Neuron (in vitro differentiated cells): ENCODE data around the gene TUFM.
A peak's percentile ranks its signal among the peaks of the same experiment; 100 is the strongest.
"Not testable (repeated sequence)": the region's sequence is repeated elsewhere in the genome, so short reads cannot be mapped to it uniquely, and the experiment has no call there.

Experiments used
- H2AFZ ChIP-seq: one replicate; pipeline ENCODE4 v1.6.1; 2013; ENCODE audit warnings: low read depth, mild to moderate bottlenecking, inconsistent platforms, low read length, moderate library complexity
- H3K27me3 ChIP-seq: one replicate; pipeline ENCODE4 v1.6.1; 2013; ENCODE audit warnings: low read length; ENCODE audit not compliant: insufficient read depth
- H3K36me3 ChIP-seq: one replicate; pipeline ENCODE4 v1.6.1; 2013; ENCODE audit warnings: low read length; ENCODE audit not compliant: insufficient read depth
- H3K4me1 ChIP-seq: one replicate; pipeline ENCODE4 v1.6.1; 2013; ENCODE audit warnings: low read length; ENCODE audit not compliant: insufficient read depth
- H3K4me3 ChIP-seq: 2 replicates; pipeline ENCODE4 v1.5.1; 2013; ENCODE audit warnings: mild to moderate bottlenecking, low read length, moderate library complexity
- H3K9me3 ChIP-seq: one replicate; pipeline ENCODE4 v1.6.1; 2013; ENCODE audit warnings: low read length

Gene TUFM

DNA sequence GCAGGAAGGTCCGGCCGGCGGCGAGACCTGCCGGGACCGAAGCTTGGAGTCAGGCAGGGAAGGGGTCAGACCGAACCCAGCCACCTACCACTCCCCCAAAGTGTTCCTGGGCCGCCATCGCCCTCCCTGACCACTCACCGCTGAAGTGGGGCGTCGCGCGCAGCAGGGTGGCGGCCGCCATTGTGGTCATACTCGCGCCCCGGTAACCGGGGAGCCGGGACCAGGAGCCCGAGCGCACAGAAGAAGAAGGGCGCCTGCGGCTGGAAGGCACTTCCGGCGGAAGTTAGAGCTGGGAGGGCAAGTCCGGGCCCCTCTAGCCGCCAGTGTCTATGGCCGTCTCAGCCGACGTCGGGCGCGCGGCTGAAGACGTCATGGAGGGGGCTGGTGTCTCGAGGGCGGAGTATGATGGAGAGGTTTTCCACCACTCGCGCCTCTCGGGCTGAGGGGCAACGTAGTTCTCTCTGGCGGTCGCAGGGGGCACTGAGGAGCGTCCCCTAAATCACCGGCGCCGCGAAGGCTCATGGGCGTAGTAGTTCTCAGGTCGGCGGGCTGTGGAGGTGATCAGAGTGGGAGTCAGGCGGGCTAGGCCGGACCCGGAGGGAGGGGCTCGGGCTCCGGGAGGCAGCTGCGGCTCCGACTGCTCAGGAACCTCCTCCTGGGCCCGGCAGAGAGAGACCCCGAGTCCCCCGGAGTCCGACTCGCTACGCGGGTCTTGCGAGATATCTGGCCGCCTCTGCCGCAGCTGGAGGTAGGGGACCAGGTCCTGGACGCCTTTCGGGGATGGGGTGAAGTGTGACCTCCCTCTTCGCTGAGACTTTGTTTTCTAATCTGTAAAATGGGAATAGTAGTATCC lies at the start of gene TUFM:
TSS of gene TUFM (minus strand) at position 269 of the 853 bp plus-strand sequence. CDS start at position 190, 79 bp downstream.
- Histone ChIP-seq H3K9me3 (no peaks in the 10 kb centered on the region), H3K36me3 (peaks cover 32% of the 10 kb centered on the region), H3K27me3 (no peaks in the 10 kb centered on the region), H3K4me3 (peak within 1 kb of the TSS; percentile 93), H2AFZ (peak within 1 kb of the TSS; percentile 75), H3K4me1 (peaks cover 13% of the 10 kb centered on the region)

DNA sequence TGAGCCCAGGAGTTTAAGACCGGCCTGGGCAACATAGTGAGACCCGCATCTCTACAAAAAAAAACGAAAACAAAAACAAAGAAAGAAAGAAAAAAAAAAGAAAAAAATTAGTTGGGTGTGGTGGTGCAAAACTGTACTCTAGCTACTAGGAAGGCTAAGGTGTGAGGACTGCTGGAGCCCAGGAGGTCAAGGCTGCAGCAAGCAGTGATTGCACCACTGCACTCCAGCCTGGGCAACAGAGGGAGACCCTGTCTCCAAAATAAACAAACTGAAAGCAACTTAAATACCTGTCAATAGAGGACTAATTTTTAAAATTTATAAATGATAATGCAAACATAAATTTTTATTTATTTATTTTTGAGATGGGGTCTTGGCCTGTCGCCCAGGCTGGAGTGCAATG lies 49.5 kb upstream of the TUFM start:
- Histone ChIP-seq H3K4me1 (no peaks in the 10 kb centered on the region), H3K36me3 (peaks cover 10% of the 10 kb centered on the region), H3K4me3 (no peak overlapping the region), H3K27me3 (no peaks in the 10 kb centered on the region), H3K9me3 (no peaks in the 10 kb centered on the region), H2AFZ (no peak overlapping the region)

DNA sequence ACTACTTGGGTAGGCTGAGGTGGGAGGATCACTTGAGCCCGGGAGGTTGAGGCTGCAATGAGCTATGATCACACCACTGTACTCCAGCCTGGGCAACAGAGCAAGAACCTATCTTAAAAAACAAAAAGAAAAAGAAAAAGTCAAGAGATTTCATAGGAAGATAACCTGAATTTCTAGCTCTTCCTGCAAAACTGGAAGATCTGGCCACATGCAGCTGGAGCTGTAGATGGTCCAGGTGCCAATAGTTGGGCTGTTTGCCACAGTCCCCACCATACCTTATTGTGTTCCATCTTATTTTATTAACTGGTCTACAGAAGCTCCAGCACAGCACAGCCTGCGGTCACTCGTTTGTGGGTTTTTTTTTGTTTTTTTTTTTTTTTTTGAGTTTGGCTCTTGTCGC lies 47.1 kb upstream of the TUFM start:
- H2AFZ ChIP-seq, result no peak overlapping the region
- peaks cover 6% of the 10 kb centered on the region for H3K36me3 ChIP-seq
- H3K4me1 ChIP-seq, result no peaks in the 10 kb centered on the region
- no peaks in the 10 kb centered on the region for H3K27me3 ChIP-seq
- H3K4me3 ChIP-seq, result no peak overlapping the region
- H3K9me3 ChIP-seq, result no peaks in the 10 kb centered on the region

DNA sequence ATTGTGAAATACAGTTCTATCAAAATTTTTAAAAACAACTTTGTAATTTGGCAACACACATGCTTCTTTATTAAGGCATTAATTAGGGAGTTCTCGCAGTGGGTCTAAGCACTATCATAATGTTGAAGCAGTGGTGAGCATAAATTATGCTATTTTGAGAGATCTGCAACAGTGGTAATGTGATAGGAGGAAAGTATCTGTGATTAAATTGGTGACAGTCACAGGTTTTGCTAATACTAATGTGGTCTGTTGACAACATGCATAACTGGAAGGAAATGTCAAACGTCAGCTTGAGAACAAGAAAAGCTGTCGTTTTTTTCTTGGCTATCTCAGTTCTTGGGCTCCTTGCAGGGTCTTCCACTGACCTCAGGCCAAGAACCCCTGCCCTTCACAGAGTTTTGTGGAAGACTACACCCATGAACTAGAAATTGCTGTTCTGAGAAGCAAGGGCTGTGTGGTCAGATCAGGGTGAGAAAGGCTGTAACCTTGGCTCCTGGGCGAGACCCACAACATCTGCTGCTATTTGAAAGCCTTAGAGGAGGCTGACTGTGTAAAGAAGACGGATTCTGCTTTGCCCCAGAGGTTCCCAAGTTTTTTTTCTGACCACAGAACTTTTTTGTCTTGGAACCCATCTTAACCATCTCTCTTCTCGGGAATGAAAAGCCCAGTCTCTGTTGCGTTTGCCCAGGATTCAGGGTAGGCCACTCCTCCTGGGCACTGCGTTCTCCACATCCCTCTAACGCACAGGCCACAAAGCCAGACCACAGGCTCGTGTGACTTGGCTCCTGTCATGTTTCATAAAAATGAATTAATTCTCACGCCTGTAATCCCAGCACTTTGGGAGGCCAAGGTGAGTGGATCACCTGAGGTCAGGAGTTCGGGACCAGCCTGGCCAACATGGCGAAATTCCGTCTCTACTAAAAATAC lies 46.1 kb upstream of the TUFM start:
- H3K4me3 ChIP-seq, result no peak overlapping the region
- no peaks in the 10 kb centered on the region for H3K9me3 ChIP-seq
- no peaks in the 10 kb centered on the region for H3K27me3 ChIP-seq
- H3K36me3 ChIP-seq, result peaks cover 8% of the 10 kb centered on the region
- no peak overlapping the region for H2AFZ ChIP-seq
- H3K4me1 ChIP-seq, result no peaks in the 10 kb centered on the region

DNA sequence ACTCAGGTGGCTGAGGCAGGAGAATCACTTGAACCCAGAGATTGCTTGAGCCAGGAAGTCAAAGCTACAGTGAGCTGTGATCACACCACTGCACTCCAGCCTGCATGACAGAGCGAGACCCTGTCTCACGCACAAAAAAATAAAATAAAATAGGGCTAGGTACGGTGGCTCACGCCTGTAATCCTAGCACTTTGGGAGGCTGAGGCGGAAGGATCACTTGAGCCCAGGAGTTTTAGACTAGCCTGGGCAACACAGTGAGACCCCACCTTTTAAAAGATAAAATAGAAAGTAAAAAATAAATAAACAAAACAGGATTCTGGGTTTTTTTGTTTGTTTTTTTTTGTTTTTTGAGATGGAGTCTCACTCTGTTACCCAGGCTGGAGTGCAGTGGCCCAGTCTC lies 44.2 kb upstream of the TUFM start:
- H3K36me3 ChIP-seq, H3K4me3 ChIP-seq, H3K27me3 ChIP-seq, H2AFZ ChIP-seq, H3K9me3 ChIP-seq, H3K4me1 ChIP-seq: not testable (repeated sequence)

DNA sequence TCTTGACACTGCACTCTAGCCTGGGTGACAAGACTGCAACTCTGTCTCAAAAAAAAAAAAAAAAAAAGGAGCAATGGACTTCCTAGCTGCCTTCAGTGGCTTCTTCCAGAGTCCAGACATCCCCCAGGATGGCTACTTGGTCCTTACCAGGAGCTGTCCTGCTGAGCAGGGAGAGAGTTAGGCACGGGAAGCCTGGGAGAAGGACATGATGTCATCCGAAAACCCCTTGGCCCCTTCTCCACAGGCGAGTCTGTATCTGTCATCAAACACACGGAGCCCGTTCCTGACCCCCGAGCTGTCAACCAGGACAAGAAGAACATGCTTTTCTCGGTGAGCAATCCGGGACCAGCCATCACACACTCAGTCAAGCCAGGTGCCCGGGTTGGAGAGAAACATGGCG lies 40.8 kb upstream of the TUFM start:
- H3K4me3 ChIP-seq, result no peak overlapping the region
- no peak overlapping the region for H2AFZ ChIP-seq
- no peaks in the 10 kb centered on the region for H3K9me3 ChIP-seq
- peaks cover 16% of the 10 kb centered on the region for H3K4me1 ChIP-seq
- H3K36me3 ChIP-seq, result peaks cover 4% of the 10 kb centered on the region
- no peaks in the 10 kb centered on the region for H3K27me3 ChIP-seq

DNA sequence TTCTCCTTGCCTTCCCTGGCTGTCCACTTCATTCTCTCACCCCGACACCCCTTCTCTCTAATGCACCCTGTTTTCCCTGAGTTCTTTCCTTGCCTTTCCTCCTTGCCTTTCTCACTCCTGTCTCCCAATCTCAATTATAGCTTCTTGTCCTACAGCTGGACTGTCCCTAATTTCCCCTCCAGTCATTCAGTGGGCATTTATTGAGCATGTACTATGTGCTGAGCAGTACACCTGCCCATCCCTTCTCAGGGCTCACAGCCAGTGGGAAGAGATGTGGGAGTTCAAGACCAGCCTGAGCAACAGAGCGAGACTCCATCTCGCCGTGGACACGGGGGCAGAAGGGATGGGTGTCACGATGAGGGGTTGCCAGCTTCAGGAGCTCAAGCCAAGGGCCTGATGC lies 37.9 kb upstream of the TUFM start:
- H3K36me3 ChIP-seq, result peaks cover 4% of the 10 kb centered on the region
- H3K9me3 ChIP-seq, result no peaks in the 10 kb centered on the region
- no peaks in the 10 kb centered on the region for H3K27me3 ChIP-seq
- H3K4me1 ChIP-seq, result peaks cover 16% of the 10 kb centered on the region
- H2AFZ ChIP-seq, result no peak overlapping the region
- H3K4me3 ChIP-seq, result no peak overlapping the region

DNA sequence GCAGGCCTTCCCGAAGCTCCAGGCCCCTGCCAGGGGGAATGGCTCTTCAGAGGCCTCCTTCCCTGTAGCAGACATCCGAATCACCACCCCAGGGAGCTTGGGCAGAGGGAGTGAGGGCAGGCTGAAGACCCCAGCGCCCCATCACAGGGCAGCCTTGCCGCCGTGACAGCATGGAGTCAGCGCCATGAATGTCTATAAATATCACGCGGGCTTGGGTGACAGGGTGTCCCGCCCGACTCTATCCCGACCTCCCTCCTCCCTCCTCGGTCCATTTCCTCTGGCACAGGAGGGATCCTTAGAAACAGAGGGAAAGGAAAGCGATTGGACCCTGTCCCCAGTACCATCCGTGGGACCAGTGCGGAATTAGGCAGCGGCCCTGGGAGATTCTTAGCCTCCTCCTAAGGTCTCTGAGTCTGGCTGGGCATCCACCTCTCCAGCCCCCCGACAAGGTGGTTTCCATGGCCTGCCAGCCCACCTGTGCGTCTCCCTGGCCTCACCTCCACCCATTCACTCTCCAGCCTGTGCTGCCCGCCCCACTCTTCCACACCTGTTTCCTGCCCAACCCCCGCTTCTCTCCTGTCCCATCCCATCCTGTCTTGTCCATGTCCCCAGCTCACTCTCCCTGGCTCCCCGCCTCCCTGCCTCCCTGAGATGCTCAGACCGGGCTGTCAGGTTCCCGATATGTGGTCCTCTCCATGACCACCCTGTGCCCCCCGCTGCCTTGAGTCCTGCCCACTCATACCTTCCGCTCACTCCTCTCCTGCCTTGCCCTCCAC lies 37.3 kb upstream of the TUFM start:
- peaks cover 16% of the 10 kb centered on the region for H3K4me1 ChIP-seq
- no peak overlapping the region for H3K4me3 ChIP-seq
- H3K9me3 ChIP-seq, result no peaks in the 10 kb centered on the region
- H3K36me3 ChIP-seq, result peaks cover 4% of the 10 kb centered on the region
- no peak overlapping the region for H2AFZ ChIP-seq
- no peaks in the 10 kb centered on the region for H3K27me3 ChIP-seq

DNA sequence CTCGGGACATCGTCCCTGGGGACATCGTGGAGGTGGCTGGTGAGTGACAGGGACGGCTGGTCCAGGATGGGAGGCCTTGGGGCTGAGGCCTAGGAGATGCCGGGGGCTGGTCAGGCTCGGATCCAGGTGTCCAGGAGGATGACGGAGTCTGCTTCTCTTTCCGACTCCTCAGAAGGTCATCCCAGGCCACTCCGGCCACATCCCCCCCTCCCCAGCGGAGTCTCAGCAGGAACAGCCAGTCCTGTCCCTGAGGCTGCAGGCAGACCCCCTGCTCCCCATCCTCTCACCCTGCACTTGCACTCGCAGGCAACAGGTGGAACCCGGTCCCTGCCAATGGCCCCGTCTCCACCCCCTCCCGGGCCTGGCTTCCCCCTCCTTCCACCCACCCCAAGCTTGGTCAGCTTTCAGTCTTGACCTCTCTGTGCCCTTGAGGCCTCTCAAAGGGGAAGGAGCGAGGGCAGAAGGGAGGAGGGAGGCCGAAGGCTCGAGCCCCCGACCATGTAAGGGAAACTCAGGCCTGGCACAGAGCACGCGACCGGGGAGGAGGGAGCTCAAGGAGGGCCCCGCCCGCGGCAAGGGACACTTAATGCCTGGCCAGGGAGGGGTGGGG lies 36.5 kb upstream of the TUFM start:
- peaks cover 20% of the 10 kb centered on the region for H3K4me1 ChIP-seq
- no peak overlapping the region for H3K4me3 ChIP-seq

DNA sequence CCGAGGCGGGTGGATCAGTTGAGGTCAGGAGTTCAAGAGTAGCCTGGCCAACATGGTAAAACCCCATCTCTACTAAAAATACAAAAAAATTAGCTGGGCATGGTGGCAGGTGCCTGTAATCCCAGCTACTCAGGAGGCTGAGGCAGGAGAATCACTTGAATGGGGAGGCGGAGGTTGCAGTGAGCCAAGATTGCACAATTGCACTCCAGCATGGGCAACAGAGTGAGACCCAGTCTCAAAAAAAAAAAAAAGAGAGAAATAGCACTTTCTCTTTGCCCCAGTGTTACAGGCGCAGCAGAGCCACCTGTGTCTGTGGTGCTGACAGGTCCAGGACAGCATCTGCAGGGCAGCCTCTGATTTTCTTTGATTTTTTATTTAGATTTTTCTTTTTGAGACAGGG lies 35.4 kb upstream of the TUFM start:
- H3K36me3 ChIP-seq, H3K27me3 ChIP-seq, H3K4me3 ChIP-seq, H3K9me3 ChIP-seq, H2AFZ ChIP-seq: not testable (repeated sequence)
- peaks cover 29% of the 10 kb centered on the region for H3K4me1 ChIP-seq

More for the DNA sequence above, 36.5 kb upstream of the TUFM start:
- Histone ChIP-seq H3K9me3 (no peaks in the 10 kb centered on the region), H3K27me3 (no peaks in the 10 kb centered on the region), H3K36me3 (peaks cover 4% of the 10 kb centered on the region), H2AFZ (no peak overlapping the region)

DNA sequence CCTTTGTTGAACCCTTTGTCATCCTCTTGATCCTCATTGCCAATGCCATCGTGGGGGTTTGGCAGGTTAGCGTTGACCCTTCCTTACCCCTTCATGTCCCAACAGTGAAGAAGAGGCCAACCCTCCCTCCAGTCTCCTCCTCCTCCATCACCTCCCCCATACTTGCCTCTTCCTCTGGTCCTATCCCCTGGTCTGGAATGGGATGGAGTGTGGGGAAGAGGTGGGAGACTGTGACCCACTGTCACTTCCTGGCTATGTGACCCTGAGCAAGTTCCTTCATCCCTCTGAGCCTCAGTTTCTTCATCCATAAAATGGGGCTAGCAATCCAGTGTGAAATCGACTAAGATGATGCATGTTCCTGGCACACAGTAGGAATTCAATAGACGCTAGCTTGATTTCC lies 34.8 kb upstream of the TUFM start:
- Histone ChIP-seq H3K4me3 (no peak overlapping the region), H3K4me1 (peaks cover 31% of the 10 kb centered on the region), H2AFZ (no peak overlapping the region), H3K27me3 (no peaks in the 10 kb centered on the region), H3K36me3 (no peaks in the 10 kb centered on the region), H3K9me3 (no peaks in the 10 kb centered on the region)

DNA sequence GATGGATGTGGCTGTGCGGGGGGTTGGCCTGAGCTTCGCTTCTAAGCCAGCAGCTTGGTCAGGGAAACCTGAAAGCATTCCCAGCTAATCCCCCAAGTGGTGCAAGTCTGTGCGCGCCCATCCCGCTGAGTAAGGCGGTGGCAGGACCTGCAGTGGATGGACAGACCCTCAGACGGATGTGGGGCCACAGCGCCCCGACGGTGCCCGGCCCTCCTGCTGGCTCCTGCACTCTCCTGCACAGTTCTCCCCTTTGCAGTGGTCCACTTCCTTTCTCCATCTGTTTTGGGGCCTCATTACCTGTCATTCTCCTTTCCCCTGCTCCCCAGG lies 34.4 kb upstream of the TUFM start:
- Histone ChIP-seq H3K4me1 (peaks cover 34% of the 10 kb centered on the region), H3K36me3 (no peaks in the 10 kb centered on the region), H3K9me3 (no peaks in the 10 kb centered on the region), H3K27me3 (no peaks in the 10 kb centered on the region), H2AFZ (no peak overlapping the region), H3K4me3 (no peak overlapping the region)
